Skin of body (tissue), 2 donors: Measurements from ENCODE around the gene AOC2. TPM values are rescaled to one million over a fixed set of nuclear protein-coding genes. Genes with fewer than 3 reads are reported as not detected.
A peak's percentile ranks its signal among the peaks of the same experiment; 100 is the strongest.
"Not testable (repeated sequence)": the region's sequence is repeated elsewhere in the genome, so short reads cannot be mapped to it uniquely, and the experiment has no call there.

ENCODE experiments used
- DNase-seq: peaks from one replicate; lab custom pipeline; 2025; lab: John Stamatoyannopoulos, UW
- total RNA-seq: library from RNA; depleted of rRNA; stranded (reverse); fragments of >200 nt; gene quantifications from one replicate; pipeline ENCODE4 v1.2.3, GENCODE V29; 2014

Gene AOC2
- total RNA-seq, 1 donor from 2014 or later = 0.79 TPM

GRCh38 chr17:42832213-42832933, 12.0 kb upstream of the AOC2 start:
- peak; percentile 45 for DNase-seq

GRCh38 chr17:42832934-42833766, 11.2 kb upstream of the AOC2 start, which contains the start of gene PSME3:
TSS of gene PSME3 (plus strand) at chr17:42833397. CDS start at chr17:42833632, 235 bp downstream.
- DNase-seq = peak; percentile 72

- no peak for DNase-seq
Observed at GRCh38 chr17:42833767-42834422, 10.5 kb upstream of the AOC2 start.

- DNase-seq = no peak
Observed at GRCh38 chr17:42835732-42836131, 8.6 kb upstream of the AOC2 start.

- DNase-seq = no peak
Observed at GRCh38 chr17:42841975-42842685, 2.2 kb upstream of the AOC2 start.

- DNase-seq = peak; percentile 54
Observed at GRCh38 chr17:42843358-42843934, 934 bp upstream of the AOC2 start.

GRCh38 chr17:42844761-42845555, 578 bp downstream of the AOC2 start:
- no peak for DNase-seq

GRCh38 chr17:42845556-42845917, 1.2 kb downstream of the AOC2 start:
- DNase-seq = no peak

- no peak for DNase-seq
Observed at GRCh38 chr17:42845918-42846593, 1.7 kb downstream of the AOC2 start.

- DNase-seq = no peak
Observed at GRCh38 chr17:42846594-42847280, 2.4 kb downstream of the AOC2 start.

- no peak for DNase-seq
Observed at GRCh38 chr17:42848093-42848492, 3.7 kb downstream of the AOC2 start.

- DNase-seq = no peak
Observed at GRCh38 chr17:42849031-42849430, 4.7 kb downstream of the AOC2 start.

- DNase-seq = no peak
Observed at GRCh38 chr17:42849451-42850181, 5.2 kb downstream of the AOC2 start.

- no peak for DNase-seq
Observed at GRCh38 chr17:42850954-42851353, 6.6 kb downstream of the AOC2 start, which contains the start of gene AOC3. TSS of gene AOC3 (plus strand) at chr17:42851199. CDS start at chr17:42851344, 145 bp downstream.

GRCh38 chr17:42851371-42852240, 7.2 kb downstream of the AOC2 start:
- not testable (repeated sequence) for DNase-seq

- no peak for DNase-seq
Observed at GRCh38 chr17:42852351-42852750, 8.0 kb downstream of the AOC2 start.

GRCh38 chr17:42853004-42853403, 8.6 kb downstream of the AOC2 start:
- no peak for DNase-seq
